NB4 (cell line): ENCODE measurements around the gene CLEC4G.

Experiments
- DNase-seq: peaks from one replicate; pipeline ENCODE4 v3.0.0; 2010; ENCODE audit warnings: low read depth
- H3K4me3 ChIP-seq: one replicate; pipeline ENCODE4 v1.5.1; 2011; ENCODE audit warnings: mild to moderate bottlenecking, low read depth, low read length, moderate library complexity
- MYC ChIP-seq: IDR thresholded peaks from 2 replicates; pipeline ENCODE4 v1.6.1; 2011; ENCODE audit warnings: low read depth, low read length
- POLR2A ChIP-seq: IDR thresholded peaks from 2 replicates; pipeline ENCODE4 v1.6.1; 2011; ENCODE audit warnings: mild to moderate bottlenecking; ENCODE audit not compliant: insufficient read length; ENCODE audit errors: extremely low read depth
- TF ChIP-seq, protein P1 (sequence below): IDR thresholded peaks from one replicate; pipeline ENCODE4 v1.5.1; 2012; ENCODE audit warnings: low read depth, low read length
- TF ChIP-seq, protein P2 (sequence below): IDR thresholded peaks from 2 replicates; pipeline ENCODE4 v1.6.1; 2011; ENCODE audit warnings: low read depth, low read length

CLEC4G gene

DNA sequence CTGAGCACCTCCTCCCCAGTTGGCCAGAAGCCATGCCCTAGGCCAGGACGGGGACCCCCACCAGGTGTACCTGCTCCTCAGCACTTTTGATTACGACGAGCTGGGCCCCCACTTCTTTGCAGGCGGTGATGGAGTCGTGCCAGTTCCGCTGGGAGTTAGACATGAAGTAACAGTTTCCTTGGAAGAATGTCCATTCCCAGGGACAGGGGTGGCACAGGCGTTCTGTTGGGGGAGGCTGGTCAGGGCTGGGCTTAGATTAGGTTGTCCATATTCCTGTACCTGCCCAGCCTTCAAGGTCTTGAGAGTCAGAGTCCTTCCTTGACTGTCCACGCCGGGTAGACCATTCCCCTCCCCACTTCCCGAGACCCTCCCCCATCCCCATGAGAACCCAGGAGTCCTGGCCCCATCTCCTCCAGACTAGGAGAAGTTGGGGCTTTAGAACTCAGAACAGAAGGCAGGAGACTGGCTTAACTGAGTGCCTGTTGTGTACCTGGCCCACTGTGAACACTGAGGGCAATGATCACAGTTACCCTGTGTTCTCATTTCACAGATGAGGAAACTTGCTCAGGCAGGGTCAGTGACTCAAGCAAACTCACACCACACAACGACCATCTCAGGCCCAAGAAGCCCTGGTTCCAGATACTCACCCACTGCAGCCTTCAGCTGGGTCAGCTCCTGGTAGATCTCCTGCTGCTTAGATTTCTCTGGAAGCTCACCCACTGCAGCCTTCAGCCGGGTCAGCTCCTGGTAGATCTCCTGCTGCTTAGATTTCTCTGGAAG is 13.2 kb upstream of the CLEC4G start:
- no peak overlapping the region for H3K4me3 ChIP-seq
- TF ChIP-seq MYC, result no peak
- no peak for TF ChIP-seq POLR2A
- TF ChIP-seq, protein P1, sequence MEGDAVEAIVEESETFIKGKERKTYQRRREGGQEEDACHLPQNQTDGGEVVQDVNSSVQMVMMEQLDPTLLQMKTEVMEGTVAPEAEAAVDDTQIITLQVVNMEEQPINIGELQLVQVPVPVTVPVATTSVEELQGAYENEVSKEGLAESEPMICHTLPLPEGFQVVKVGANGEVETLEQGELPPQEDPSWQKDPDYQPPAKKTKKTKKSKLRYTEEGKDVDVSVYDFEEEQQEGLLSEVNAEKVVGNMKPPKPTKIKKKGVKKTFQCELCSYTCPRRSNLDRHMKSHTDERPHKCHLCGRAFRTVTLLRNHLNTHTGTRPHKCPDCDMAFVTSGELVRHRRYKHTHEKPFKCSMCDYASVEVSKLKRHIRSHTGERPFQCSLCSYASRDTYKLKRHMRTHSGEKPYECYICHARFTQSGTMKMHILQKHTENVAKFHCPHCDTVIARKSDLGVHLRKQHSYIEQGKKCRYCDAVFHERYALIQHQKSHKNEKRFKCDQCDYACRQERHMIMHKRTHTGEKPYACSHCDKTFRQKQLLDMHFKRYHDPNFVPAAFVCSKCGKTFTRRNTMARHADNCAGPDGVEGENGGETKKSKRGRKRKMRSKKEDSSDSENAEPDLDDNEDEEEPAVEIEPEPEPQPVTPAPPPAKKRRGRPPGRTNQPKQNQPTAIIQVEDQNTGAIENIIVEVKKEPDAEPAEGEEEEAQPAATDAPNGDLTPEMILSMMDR, result no peak
- TF ChIP-seq, protein P2, sequence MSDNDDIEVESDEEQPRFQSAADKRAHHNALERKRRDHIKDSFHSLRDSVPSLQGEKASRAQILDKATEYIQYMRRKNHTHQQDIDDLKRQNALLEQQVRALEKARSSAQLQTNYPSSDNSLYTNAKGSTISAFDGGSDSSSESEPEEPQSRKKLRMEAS, result no peak
- DNase-seq, result no peak

DNA sequence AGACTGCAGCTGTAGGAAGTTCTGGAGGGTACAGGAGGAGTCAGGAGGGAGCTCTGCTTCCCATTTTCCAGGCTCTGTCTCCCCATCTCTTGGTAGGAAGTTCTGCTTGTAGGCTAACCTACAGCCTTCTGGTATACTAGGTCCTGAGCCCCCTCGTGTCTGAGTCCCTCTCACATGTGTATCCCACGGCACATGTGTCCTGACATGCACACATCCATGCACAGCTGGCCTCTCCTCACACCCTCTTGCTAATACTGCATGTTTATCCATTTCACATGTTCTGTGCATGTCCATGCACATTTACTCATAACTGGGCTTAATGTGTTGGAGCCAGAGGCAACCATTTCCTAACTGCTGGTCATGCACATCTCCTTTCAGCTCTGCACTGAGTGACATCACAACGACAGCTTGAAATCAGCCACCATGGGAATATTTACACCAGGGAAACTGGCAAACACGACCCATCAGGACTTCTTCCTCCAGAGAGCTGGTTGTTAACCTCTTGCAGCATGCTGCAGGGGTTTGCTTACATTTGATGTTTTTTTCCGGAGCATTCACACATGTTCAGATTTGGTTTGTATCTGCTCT is 12.4 kb upstream of the CLEC4G start:
- DNase-seq, result no peak
- H3K4me3 ChIP-seq, result no peak overlapping the region
- TF ChIP-seq, protein P2, result no peak
- no peak for TF ChIP-seq POLR2A
- TF ChIP-seq MYC, result no peak
- TF ChIP-seq, protein P1, result no peak

DNA sequence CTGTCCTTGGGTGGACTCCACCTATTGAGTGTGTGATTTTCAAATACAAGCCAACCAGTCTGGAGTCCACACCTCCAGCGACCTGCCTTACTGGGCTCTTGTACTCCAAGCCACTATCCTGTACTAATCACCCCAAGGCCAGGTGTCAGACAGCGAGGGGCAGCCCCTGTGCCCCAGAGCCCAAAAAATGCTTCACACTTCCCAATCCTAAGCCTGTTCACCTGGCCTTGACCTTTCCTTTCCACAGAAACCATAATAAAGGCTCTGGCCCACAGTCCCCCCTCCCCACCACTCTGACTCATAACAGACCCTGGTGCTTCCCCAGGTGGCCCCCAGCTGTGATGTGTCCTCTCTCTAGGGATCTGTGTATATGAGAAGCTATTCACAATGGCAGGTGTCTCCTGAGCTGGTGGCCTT is 11.5 kb upstream of the CLEC4G start:
- H3K4me3 ChIP-seq, result no peak overlapping the region
- DNase-seq, result no peak
- TF ChIP-seq MYC, result no peak
- TF ChIP-seq POLR2A, result no peak
- TF ChIP-seq, protein P1, result no peak
- TF ChIP-seq, protein P2, result no peak

DNA sequence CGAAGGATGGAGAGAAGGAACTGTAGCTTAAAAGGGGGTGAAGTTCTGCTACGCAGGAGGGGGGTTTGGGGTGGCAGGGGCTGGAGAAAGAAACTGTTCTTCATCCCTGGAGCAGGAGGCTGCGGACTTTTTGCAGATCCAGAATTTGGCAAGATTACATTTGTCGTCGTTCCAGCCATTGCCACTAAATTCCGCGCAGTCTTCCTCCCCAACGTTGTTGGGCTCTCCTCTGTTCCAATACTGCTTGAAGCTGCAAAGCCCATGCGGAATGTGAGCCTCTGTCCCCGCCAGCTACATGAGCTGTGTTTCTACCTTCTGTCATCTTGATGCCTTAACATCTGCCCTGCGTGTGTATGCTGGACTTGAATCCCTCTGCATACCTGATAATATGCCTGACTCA is 11.1 kb upstream of the CLEC4G start:
- no peak overlapping the region for H3K4me3 ChIP-seq
- DNase-seq, result no peak
- TF ChIP-seq, protein P1, result no peak
- no peak for TF ChIP-seq MYC

DNA sequence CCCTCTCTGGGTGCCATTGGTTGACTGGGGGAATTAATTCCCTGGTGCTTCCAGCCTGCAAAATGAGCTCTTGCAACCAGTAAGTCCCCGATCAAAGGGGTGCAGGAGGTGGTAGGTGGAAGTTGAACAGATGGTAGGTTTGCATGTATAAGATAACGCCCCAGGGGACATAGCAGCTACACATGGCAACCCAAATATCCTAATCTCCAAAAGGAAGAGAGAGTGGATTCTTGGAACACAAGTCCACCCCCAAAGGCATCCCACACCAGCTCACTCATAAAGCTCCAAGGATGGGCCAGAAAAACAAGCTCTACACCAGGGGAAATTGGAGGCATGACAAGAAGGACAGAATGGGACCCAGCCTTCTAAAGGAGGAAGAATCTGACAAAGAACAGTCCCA is 10.7 kb upstream of the CLEC4G start:
- no peak for DNase-seq
- H3K4me3 ChIP-seq, result no peak overlapping the region
- TF ChIP-seq, protein P2, result no peak
- TF ChIP-seq, protein P1, result no peak
- TF ChIP-seq MYC (no peak), POLR2A (no peak)
